Measurements from ENCODE around the gene KCNH2.

Gene KCNH2

DNA sequence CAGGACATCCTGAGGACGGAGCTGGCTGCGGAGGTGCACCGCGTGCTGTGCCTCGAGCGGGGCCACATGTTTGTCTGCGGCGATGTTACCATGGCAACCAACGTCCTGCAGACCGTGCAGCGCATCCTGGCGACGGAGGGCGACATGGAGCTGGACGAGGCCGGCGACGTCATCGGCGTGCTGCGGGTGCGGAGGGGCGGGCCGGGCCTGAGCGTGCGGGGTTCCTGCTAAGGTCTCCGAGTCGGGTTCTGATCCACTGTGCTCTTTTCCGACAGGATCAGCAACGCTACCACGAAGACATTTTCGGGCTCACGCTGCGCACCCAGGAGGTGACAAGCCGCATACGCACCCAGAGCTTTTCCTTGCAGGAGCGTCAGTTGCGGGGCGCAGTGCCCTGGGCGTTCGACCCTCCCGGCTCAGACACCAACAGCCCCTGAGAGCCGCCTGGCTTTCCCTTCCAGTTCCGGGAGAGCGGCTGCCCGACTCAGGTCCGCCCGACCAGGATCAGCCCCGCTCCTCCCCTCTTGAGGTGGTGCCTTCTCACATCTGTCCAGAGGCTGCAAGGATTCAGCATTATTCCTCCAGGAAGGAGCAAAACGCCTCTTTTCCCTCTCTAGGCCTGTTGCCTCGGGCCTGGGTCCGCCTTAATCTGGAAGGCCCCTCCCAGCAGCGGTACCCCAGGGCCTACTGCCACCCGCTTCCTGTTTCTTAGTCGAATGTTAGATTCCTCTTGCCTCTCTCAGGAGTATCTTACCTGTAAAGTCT lies 35.8 kb upstream of the KCNH2 start:
- TF ChIP-seq, protein P1, sequence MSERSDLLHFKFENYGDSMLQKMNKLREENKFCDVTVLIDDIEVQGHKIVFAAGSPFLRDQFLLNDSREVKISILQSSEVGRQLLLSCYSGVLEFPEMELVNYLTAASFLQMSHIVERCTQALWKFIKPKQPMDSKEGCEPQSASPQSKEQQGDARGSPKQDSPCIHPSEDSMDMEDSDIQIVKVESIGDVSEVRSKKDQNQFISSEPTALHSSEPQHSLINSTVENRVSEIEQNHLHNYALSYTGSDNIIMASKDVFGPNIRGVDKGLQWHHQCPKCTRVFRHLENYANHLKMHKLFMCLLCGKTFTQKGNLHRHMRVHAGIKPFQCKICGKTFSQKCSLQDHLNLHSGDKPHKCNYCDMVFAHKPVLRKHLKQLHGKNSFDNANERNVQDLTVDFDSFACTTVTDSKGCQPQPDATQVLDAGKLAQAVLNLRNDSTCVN (tag by site-specific recombination; optimal IDR thresholded peaks at IDR 0.05) = no peak
- TF ChIP-seq SP2 (tag by site-specific recombination; IDR thresholded peaks at IDR 0.05) = peak; percentile 32
- no peak overlapping the region for H3K4me3 ChIP-seq (ENCODE audit: low read depth, low read length)

DNA sequence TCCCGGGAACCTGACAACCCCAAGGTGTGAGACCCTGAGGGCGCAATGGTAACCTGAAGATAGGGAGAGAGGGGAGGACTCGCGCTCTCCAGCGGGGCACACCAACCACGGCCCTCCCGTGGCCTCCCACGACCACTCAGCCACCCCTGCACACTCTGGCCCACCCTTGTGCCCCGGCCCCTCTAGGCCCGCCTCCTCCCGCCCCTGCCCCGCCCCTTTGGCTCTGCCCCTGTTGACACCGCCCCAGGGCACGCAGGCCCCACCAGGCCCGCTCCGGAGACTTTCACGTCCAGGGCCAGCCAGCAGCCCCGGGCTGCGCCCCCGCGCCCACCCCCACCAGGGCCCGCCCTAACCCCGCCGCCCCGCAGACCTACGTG lies 35.2 kb upstream of the KCNH2 start:
- Histone ChIP-seq H3K4me1 (ENCODE audit: control insufficient read depth, insufficient read depth, low read length) (no peaks in the 10 kb centered on the region), H3K27ac (ENCODE audit: extremely low read depth, low read depth, low read length) (no peak overlapping the region), H3K36me3 (ENCODE audit: control insufficient read depth in 2 of 2, insufficient read depth in 1 of 2, low read length in 2 of 2) (no peaks in the 10 kb centered on the region), H3K4me3 (ENCODE audit: low read depth, low read length) (no peak overlapping the region), H3K9me3 (ENCODE audit: control insufficient read depth, insufficient read depth, low read depth, low read length) (no peaks in the 10 kb centered on the region)
- POLR2A ChIA-PET = interaction anchor here (1.0 kb wide), 1 partner anchor 44 kb away, joined by 3 read pairs; the partner anchor contains the start of gene CDK5
- CTCF ChIA-PET = interaction anchor here (0.5 to 2.9 kb wide), 6 partner anchors 23 to 231 kb away, joined by 3 to 27 read pairs (median 4); no protein-coding TSS in a partner anchor
- TF ChIP-seq ZBTB8A (tag by site-specific recombination; IDR thresholded peaks at IDR 0.05) (no peak), ZBTB1 (tag by site-specific recombination; IDR thresholded peaks at IDR 0.05) (no peak), SP2 (tag by site-specific recombination; IDR thresholded peaks at IDR 0.05) (peak; percentile 39; the same call in 1 of the 2 replicates), SP3 (tag by site-specific recombination; IDR thresholded peaks at IDR 0.05) (peak; percentile 32; the same call in 1 of the 2 replicates), KLF1 (tag by site-specific recombination; IDR thresholded peaks at IDR 0.05) (0 out of 2 replicates have a peak, but pooled peaks have one; percentile 24), ZNF433 (tag by site-specific recombination; IDR thresholded peaks at IDR 0.05; ENCODE audit: low read depth) (no peak)
- TF ChIP-seq, protein P2, sequence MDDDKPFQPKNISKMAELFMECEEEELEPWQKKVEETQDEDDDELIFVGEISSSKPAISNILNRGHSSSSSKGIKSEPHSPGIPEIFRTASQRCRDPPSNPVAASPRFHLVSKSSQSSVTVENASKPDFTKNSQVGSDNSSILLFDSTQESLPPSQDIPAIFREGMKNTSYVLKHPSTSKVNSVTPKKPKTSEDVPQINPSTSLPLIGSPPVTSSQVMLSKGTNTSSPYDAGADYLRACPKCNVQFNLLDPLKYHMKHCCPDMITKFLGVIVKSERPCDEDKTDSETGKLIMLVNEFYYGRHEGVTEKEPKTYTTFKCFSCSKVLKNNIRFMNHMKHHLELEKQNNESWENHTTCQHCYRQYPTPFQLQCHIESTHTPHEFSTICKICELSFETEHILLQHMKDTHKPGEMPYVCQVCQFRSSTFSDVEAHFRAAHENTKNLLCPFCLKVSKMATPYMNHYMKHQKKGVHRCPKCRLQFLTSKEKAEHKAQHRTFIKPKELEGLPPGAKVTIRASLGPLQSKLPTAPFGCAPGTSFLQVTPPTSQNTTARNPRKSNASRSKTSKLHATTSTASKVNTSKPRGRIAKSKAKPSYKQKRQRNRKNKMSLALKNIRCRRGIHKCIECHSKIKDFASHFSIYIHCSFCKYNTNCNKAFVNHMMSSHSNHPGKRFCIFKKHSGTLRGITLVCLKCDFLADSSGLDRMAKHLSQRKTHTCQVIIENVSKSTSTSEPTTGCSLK (tag by site-specific recombination; IDR thresholded peaks at IDR 0.05) = no peak

More for the DNA sequence above, 35.8 kb upstream of the KCNH2 start:
- Histone ChIP-seq H3K27ac (ENCODE audit: extremely low read depth, low read depth, low read length) (no peak overlapping the region), H3K36me3 (ENCODE audit: control insufficient read depth in 2 of 2, insufficient read depth in 1 of 2, low read length in 2 of 2) (no peaks in the 10 kb centered on the region), H3K4me1 (ENCODE audit: control insufficient read depth, insufficient read depth, low read length) (no peaks in the 10 kb centered on the region), H3K9me3 (ENCODE audit: control insufficient read depth, insufficient read depth, low read depth, low read length) (no peaks in the 10 kb centered on the region)
- ChIA-PET CTCF (interaction anchor here (0.5 to 1.4 kb wide), 5 partner anchors 22 to 590 kb away, joined by 3 to 4 read pairs (median 3); no protein-coding TSS in a partner anchor), POLR2A (interaction anchor here (0.8 kb wide), 1 partner anchor 14 kb away, joined by 3 read pairs; the partner anchor contains the start of gene ABCB8)

DNA sequence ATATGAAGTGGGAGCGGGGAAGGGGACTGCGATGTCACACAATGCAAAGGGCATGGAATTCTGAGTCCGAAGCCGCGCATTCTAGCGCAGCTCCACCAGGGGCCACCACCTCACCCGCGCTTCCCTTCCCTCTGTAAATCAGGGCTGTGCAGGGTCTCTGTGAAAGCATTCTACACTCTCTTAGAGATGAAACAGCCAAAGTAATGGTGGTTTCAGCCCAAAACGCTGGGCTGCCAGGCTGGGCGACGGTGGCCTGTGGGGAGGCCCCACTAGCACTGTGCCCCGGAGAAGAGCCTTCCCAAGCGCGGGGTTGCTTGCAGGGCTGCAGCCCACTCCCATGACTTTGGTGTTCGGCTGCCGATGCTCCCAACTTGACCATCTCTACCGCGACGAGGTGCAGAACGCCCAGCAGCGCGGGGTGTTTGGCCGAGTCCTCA lies 34.8 kb upstream of the KCNH2 start:
- TF ChIP-seq ZNF664 (tag by site-specific recombination; IDR thresholded peaks at IDR 0.05) = no peak
- TF ChIP-seq, protein P3, sequence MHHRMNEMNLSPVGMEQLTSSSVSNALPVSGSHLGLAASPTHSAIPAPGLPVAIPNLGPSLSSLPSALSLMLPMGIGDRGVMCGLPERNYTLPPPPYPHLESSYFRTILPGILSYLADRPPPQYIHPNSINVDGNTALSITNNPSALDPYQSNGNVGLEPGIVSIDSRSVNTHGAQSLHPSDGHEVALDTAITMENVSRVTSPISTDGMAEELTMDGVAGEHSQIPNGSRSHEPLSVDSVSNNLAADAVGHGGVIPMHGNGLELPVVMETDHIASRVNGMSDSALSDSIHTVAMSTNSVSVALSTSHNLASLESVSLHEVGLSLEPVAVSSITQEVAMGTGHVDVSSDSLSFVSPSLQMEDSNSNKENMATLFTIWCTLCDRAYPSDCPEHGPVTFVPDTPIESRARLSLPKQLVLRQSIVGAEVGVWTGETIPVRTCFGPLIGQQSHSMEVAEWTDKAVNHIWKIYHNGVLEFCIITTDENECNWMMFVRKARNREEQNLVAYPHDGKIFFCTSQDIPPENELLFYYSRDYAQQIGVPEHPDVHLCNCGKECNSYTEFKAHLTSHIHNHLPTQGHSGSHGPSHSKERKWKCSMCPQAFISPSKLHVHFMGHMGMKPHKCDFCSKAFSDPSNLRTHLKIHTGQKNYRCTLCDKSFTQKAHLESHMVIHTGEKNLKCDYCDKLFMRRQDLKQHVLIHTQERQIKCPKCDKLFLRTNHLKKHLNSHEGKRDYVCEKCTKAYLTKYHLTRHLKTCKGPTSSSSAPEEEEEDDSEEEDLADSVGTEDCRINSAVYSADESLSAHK (tag by site-specific recombination; IDR thresholded peaks at IDR 0.05) = peak; percentile 35; the same call in 1 of the 2 replicates
- no peak for TF ChIP-seq ZNF843 (tag by site-specific recombination; IDR thresholded peaks at IDR 0.05)
- TF ChIP-seq, protein P4, sequence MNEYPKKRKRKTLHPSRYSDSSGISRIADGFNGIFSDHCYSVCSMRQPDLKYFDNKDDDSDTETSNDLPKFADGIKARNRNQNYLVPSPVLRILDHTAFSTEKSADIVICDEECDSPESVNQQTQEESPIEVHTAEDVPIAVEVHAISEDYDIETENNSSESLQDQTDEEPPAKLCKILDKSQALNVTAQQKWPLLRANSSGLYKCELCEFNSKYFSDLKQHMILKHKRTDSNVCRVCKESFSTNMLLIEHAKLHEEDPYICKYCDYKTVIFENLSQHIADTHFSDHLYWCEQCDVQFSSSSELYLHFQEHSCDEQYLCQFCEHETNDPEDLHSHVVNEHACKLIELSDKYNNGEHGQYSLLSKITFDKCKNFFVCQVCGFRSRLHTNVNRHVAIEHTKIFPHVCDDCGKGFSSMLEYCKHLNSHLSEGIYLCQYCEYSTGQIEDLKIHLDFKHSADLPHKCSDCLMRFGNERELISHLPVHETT (tag by site-specific recombination; IDR thresholded peaks at IDR 0.05) = no peak
- no peak for TF ChIP-seq ZNF785 (tag by site-specific recombination; IDR thresholded peaks at IDR 0.05)
- TF ChIP-seq ZIC2 (tag by site-specific recombination; IDR thresholded peaks at IDR 0.05) = no peak
- peak; percentile 35; the same call in 1 of the 2 replicates for TF ChIP-seq ZNF654 (tag by site-specific recombination; IDR thresholded peaks at IDR 0.05; ENCODE audit: low read depth)
- TF ChIP-seq, protein P5, sequence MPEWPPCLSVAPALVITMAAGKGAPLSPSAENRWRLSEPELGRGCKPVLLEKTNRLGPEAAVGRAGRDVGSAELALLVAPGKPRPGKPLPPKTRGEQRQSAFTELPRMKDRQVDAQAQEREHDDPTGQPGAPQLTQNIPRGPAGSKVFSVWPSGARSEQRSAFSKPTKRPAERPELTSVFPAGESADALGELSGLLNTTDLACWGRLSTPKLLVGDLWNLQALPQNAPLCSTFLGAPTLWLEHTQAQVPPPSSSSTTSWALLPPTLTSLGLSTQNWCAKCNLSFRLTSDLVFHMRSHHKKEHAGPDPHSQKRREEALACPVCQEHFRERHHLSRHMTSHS (tag by site-specific recombination; IDR thresholded peaks at IDR 0.05) = no peak
- no peak for TF ChIP-seq ZNF169 (tag by site-specific recombination; IDR thresholded peaks at IDR 0.05)
- peak; percentile 21; the same call in 1 of the 2 replicates for TF ChIP-seq ZBTB8A (tag by site-specific recombination; IDR thresholded peaks at IDR 0.05)
- TF ChIP-seq ZFP41 (tag by site-specific recombination; IDR thresholded peaks at IDR 0.05; ENCODE audit: borderline replicate concordance) = no peak
- Histone ChIP-seq H3K4me3 (ENCODE audit: low read depth, low read length) (no peak overlapping the region), H3K27ac (ENCODE audit: extremely low read depth, low read depth, low read length) (no peak overlapping the region), H3K9me3 (ENCODE audit: control insufficient read depth, insufficient read depth, low read depth, low read length) (no peaks in the 10 kb centered on the region), H3K4me1 (ENCODE audit: control insufficient read depth, insufficient read depth, low read length) (no peaks in the 10 kb centered on the region), H3K36me3 (ENCODE audit: control insufficient read depth in 2 of 2, insufficient read depth in 1 of 2, low read length in 2 of 2) (no peaks in the 10 kb centered on the region)
- ChIA-PET POLR2A (interaction anchor here (0.6 to 1.0 kb wide), 2 partner anchors 45 to 98 kb away, joined by 3 read pairs; partner anchors contain the start of gene CDK5), CTCF (interaction anchor here (0.5 to 2.9 kb wide), 16 partner anchors 11 to 232 kb away, joined by 3 to 27 read pairs (median 4); partner anchors contain the start of genes ATG9B and CDK5)

All from HEK293 (cell line).